Measurements from ENCODE around the gene UBE2G1. TPM values are rescaled to one million over a fixed set of nuclear protein-coding genes. Genes with fewer than 3 reads are reported as not detected.

UBE2G1 gene
- total and polyA plus RNA-seq, 11 donors, result 19.4 to 125 (median 94.7) TPM

- intact Hi-C loops (cut with DNase I), result no loop called here
- DNase-seq (no peak), ATAC-seq (peak in 2 of 4 donors; percentile 47 to 67)
- peaks cover 0 to 49% (median 30%) of the 10 kb centered on the region in 12 donors for H3K4me1 ChIP-seq
- H3K27ac ChIP-seq, result peak overlapping the region in 5 of 12 donors; percentile 18 to 34 (median 21)
- TF ChIP-seq CTCF (IDR thresholded peaks at IDR 0.05), result no peak
- TF ChIP-seq POLR2A (IDR thresholded peaks at IDR 0.05), result no peak
- H3K36me3 ChIP-seq, result peaks cover 0 to 16% (median 4%) of the 10 kb centered on the region in 9 donors
- no peaks in the 10 kb centered on the region for H3K27me3 ChIP-seq
- 73 to 88% (median 78%) methylated on average over 2 of the region's 2 CpGs for WGBS, 4 donors
- no peak overlapping the region for H3K4me3 ChIP-seq
- H3K9me3 ChIP-seq, result peaks cover 0 to 12% (median 0%) of the 10 kb centered on the region in 12 donors
Observed at GRCh38 chr17:4250887-4251286, 115.6 kb downstream of the UBE2G1 start.

DNA sequence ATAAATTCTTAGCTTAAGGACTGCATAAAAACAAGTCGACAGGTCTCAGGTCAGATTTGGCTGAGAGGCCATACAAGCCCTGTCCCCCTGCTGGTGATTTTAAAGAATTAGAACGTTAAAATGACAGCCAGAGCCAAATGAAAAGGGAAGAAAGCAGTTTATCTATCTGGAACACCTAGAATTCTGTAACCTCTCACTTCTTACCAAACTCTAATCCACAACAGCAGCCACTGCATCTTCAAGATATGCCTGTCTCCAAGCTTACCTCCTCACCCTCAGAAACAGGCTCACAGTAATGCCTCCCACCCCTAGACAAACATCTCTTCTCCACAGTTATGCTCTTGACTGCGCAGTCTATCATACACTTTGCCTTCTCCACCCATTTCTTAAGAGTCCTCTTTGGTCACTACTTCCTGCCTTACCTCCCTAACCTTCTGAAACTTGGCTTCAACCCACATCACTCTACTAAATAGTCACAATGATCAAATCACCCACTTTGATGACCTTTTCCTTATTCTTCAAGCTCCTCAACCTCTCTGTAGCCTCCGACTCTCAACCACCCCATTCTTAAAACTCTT is 116.9 kb downstream of the UBE2G1 start:
- Histone ChIP-seq H3K27ac (peak overlapping the region in 5 of 12 donors; percentile 7 to 55 (median 35)), H3K4me3 (no peak overlapping the region), H3K4me1 (peaks cover 0 to 49% (median 30%) of the 10 kb centered on the region in 12 donors), H3K36me3 (peaks cover 0 to 15% (median 4%) of the 10 kb centered on the region in 9 donors), H3K27me3 (no peaks in the 10 kb centered on the region), H3K9me3 (peaks cover 0 to 6% (median 0%) of the 10 kb centered on the region in 12 donors)
- peak in 2 of 4 donors; percentile 26 to 44 for ATAC-seq
- intact Hi-C loops (cut with DNase I), result no loop called here
- 49 to 50% (median 50%) methylated on average over 4 of the region's 4 CpGs for WGBS, 4 donors
- peak in 11 of 12 donors; percentile 26 to 62 (median 39) for TF ChIP-seq CTCF (IDR thresholded peaks at IDR 0.05)
- TF ChIP-seq POLR2A (IDR thresholded peaks at IDR 0.05), result no peak
- DNase-seq, result no peak

GRCh38 chr17:4248504-4249277 is 117.8 kb downstream of the UBE2G1 start:
- H3K4me3 ChIP-seq, result no peak overlapping the region
- H3K36me3 ChIP-seq, result peaks cover 0 to 16% (median 4%) of the 10 kb centered on the region in 9 donors
- no peaks in the 10 kb centered on the region for H3K9me3 ChIP-seq
- WGBS, 4 donors, result 75 to 86% (median 83%) methylated on average over 7 of the region's 7 CpGs
- no peaks in the 10 kb centered on the region for H3K27me3 ChIP-seq
- H3K4me1 ChIP-seq, result peaks cover 0 to 57% (median 30%) of the 10 kb centered on the region in 12 donors
- H3K27ac ChIP-seq, result peak overlapping the region in 7 of 12 donors; percentile 1 to 55 (median 17)
- TF ChIP-seq CTCF (IDR thresholded peaks at IDR 0.05) (no peak), POLR2A (IDR thresholded peaks at IDR 0.05) (no peak)
- intact Hi-C loops (cut with DNase I), result no loop called here
- DNase-seq (no peak), ATAC-seq (peak in 1 of 4 donors; percentile 47)

DNA sequence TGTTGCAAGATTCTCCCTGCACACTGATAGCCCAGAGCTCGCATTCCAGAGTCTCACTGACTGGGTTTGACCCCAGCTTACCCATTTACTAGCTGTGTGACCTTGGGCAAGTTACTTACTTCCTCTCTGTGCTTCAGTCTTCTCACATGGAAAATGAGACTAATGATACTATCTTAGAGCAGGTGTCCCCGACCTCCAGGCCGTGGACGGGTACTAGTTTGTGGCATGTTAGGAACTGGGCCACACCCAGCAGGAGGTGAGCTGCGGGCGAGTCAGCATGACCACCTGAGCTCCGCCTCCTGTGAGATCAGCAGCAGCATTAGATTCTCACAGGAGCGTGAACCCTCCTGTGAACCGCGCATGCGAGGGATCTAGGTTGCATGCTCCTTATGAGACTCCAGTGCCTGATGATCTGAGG is 118.5 kb downstream of the UBE2G1 start:
- peaks cover 0 to 61% (median 30%) of the 10 kb centered on the region in 12 donors for H3K4me1 ChIP-seq
- H3K9me3 ChIP-seq, result no peaks in the 10 kb centered on the region
- peaks cover 0 to 21% (median 4%) of the 10 kb centered on the region in 9 donors for H3K36me3 ChIP-seq
- H3K27me3 ChIP-seq, result no peaks in the 10 kb centered on the region
- no peak for TF ChIP-seq POLR2A (IDR thresholded peaks at IDR 0.05)
- no peak for TF ChIP-seq CTCF (IDR thresholded peaks at IDR 0.05)
- no peak overlapping the region for H3K4me3 ChIP-seq
- no peak for DNase-seq
- ATAC-seq, result peak in 1 of 4 donors; percentile 28
- intact Hi-C loops (cut with DNase I), result no loop called here
- H3K27ac ChIP-seq, result peak overlapping the region in 5 of 12 donors; percentile 1 to 55 (median 35)
- 65 to 87% (median 85%) methylated on average over 4 to 11 of the region's 11 CpGs for WGBS, 4 donors
